ENCODE data around the gene LGALSL.

The LGALSL gene

GRCh38 chr2:64472881-64473280, 18.9 kb downstream of the LGALSL start:
- Histone ChIP-seq H3K4me1 (ENCODE audit: control insufficient read depth, insufficient read depth, low read length) (peaks cover 21% of the 10 kb centered on the region), H3K4me3 (ENCODE audit: low read depth, low read length) (no peak overlapping the region), H3K36me3 (ENCODE audit: control insufficient read depth, insufficient read depth, low read length) (no peaks in the 10 kb centered on the region), H3K9me3 (ENCODE audit: control insufficient read depth, insufficient read depth, low read depth, low read length) (no peaks in the 10 kb centered on the region), H3K27me3 (ENCODE audit: control insufficient read depth, insufficient read depth, low read length) (no peaks in the 10 kb centered on the region), H3K9ac (ENCODE audit: low read length) (no peak overlapping the region), H3K27ac (ENCODE audit: low read depth, low read length) (no peak overlapping the region)

GRCh38 chr2:64474121-64474571, 20.2 kb downstream of the LGALSL start:
- Histone ChIP-seq H3K4me3 (ENCODE audit: low read depth, low read length) (no peak overlapping the region), H3K9ac (ENCODE audit: low read length) (no peak overlapping the region), H3K4me1 (ENCODE audit: control insufficient read depth, insufficient read depth, low read length) (peaks cover 21% of the 10 kb centered on the region), H3K27ac (ENCODE audit: low read depth, low read length) (no peak overlapping the region), H3K9me3 (ENCODE audit: control insufficient read depth, insufficient read depth, low read depth, low read length) (no peaks in the 10 kb centered on the region), H3K36me3 (ENCODE audit: control insufficient read depth, insufficient read depth, low read length) (no peaks in the 10 kb centered on the region), H3K27me3 (ENCODE audit: control insufficient read depth, insufficient read depth, low read length) (no peaks in the 10 kb centered on the region)

- Histone ChIP-seq H3K36me3 (ENCODE audit: control insufficient read depth, insufficient read depth, low read length) (no peaks in the 10 kb centered on the region), H3K27me3 (ENCODE audit: control insufficient read depth, insufficient read depth, low read length) (no peaks in the 10 kb centered on the region), H3K4me3 (ENCODE audit: low read depth, low read length) (no peak overlapping the region), H3K4me1 (ENCODE audit: control insufficient read depth, insufficient read depth, low read length) (peaks cover 20% of the 10 kb centered on the region), H3K27ac (ENCODE audit: low read depth, low read length) (no peak overlapping the region), H3K9ac (ENCODE audit: low read length) (no peak overlapping the region), H3K9me3 (ENCODE audit: control insufficient read depth, insufficient read depth, low read depth, low read length) (no peaks in the 10 kb centered on the region)
Observed at GRCh38 chr2:64474636-64475035, 20.7 kb downstream of the LGALSL start.

- no peaks in the 10 kb centered on the region for H3K9me3 ChIP-seq (ENCODE audit: control insufficient read depth, insufficient read depth, low read depth, low read length)
- no peak overlapping the region for H3K27ac ChIP-seq (ENCODE audit: low read depth, low read length)
- H3K9ac ChIP-seq (ENCODE audit: low read length): no peak overlapping the region
Observed at GRCh38 chr2:64477037-64477436, 23.1 kb downstream of the LGALSL start.

GRCh38 chr2:64477979-64478378, 24.0 kb downstream of the LGALSL start:
- H3K27ac ChIP-seq (ENCODE audit: low read depth, low read length): no peak overlapping the region
- no peak overlapping the region for H3K9ac ChIP-seq (ENCODE audit: low read length)
- H3K36me3 ChIP-seq (ENCODE audit: control insufficient read depth, insufficient read depth, low read length): no peaks in the 10 kb centered on the region
- H3K4me1 ChIP-seq (ENCODE audit: control insufficient read depth, insufficient read depth, low read length): peaks cover 9% of the 10 kb centered on the region
- no peaks in the 10 kb centered on the region; the same call in 1 of the 2 replicates for H3K27me3 ChIP-seq (ENCODE audit: control insufficient read depth, insufficient read depth, low read length)
- no peaks in the 10 kb centered on the region for H3K9me3 ChIP-seq (ENCODE audit: control insufficient read depth, insufficient read depth, low read depth, low read length)
- no peak overlapping the region for H3K4me3 ChIP-seq (ENCODE audit: low read depth, low read length)

More at GRCh38 chr2:64477037-64477436, 23.1 kb downstream of the LGALSL start:
- H3K4me3 ChIP-seq (ENCODE audit: low read depth, low read length): no peak overlapping the region
- no peaks in the 10 kb centered on the region; the same call in 1 of the 2 replicates for H3K27me3 ChIP-seq (ENCODE audit: control insufficient read depth, insufficient read depth, low read length)
- no peaks in the 10 kb centered on the region for H3K36me3 ChIP-seq (ENCODE audit: control insufficient read depth, insufficient read depth, low read length)
- peaks cover 9% of the 10 kb centered on the region for H3K4me1 ChIP-seq (ENCODE audit: control insufficient read depth, insufficient read depth, low read length)

GRCh38 chr2:64478502-64479230, 24.7 kb downstream of the LGALSL start:
- H3K27me3 ChIP-seq (ENCODE audit: control insufficient read depth, insufficient read depth, low read length): no peaks in the 10 kb centered on the region; the same call in 1 of the 2 replicates
- H3K4me3 ChIP-seq (ENCODE audit: low read depth, low read length): no peak overlapping the region
- H3K36me3 ChIP-seq (ENCODE audit: control insufficient read depth, insufficient read depth, low read length): no peaks in the 10 kb centered on the region
- H3K9ac ChIP-seq (ENCODE audit: low read length): no peak overlapping the region
- H3K27ac ChIP-seq (ENCODE audit: low read depth, low read length): no peak overlapping the region
- peaks cover 9% of the 10 kb centered on the region for H3K4me1 ChIP-seq (ENCODE audit: control insufficient read depth, insufficient read depth, low read length)
- H3K9me3 ChIP-seq (ENCODE audit: control insufficient read depth, insufficient read depth, low read depth, low read length): no peaks in the 10 kb centered on the region

GRCh38 chr2:64479259-64480117, 25.5 kb downstream of the LGALSL start:
- H3K27ac ChIP-seq (ENCODE audit: low read depth, low read length): no peak overlapping the region
- H3K27me3 ChIP-seq (ENCODE audit: control insufficient read depth, insufficient read depth, low read length): no peaks in the 10 kb centered on the region; the same call in 1 of the 2 replicates
- H3K36me3 ChIP-seq (ENCODE audit: control insufficient read depth, insufficient read depth, low read length): no peaks in the 10 kb centered on the region
- peaks cover 3% of the 10 kb centered on the region for H3K4me1 ChIP-seq (ENCODE audit: control insufficient read depth, insufficient read depth, low read length)
- no peak overlapping the region for H3K9ac ChIP-seq (ENCODE audit: low read length)
- no peaks in the 10 kb centered on the region for H3K9me3 ChIP-seq (ENCODE audit: control insufficient read depth, insufficient read depth, low read depth, low read length)
- no peak overlapping the region for H3K4me3 ChIP-seq (ENCODE audit: low read depth, low read length)

GRCh38 chr2:64481665-64482064, 27.7 kb downstream of the LGALSL start:
- no peak overlapping the region for H3K9ac ChIP-seq (ENCODE audit: low read length)
- H3K27me3 ChIP-seq (ENCODE audit: control insufficient read depth, insufficient read depth, low read length): no peaks in the 10 kb centered on the region; the same call in 1 of the 2 replicates
- H3K27ac ChIP-seq (ENCODE audit: low read depth, low read length): no peak overlapping the region

GRCh38 chr2:64482243-64482642, 28.3 kb downstream of the LGALSL start:
- H3K9me3 ChIP-seq (ENCODE audit: control insufficient read depth, insufficient read depth, low read depth, low read length): no peaks in the 10 kb centered on the region
- no peak overlapping the region for H3K9ac ChIP-seq (ENCODE audit: low read length)
- no peaks in the 10 kb centered on the region for H3K36me3 ChIP-seq (ENCODE audit: control insufficient read depth, insufficient read depth, low read length)
- no peak overlapping the region for H3K27ac ChIP-seq (ENCODE audit: low read depth, low read length)
- no peaks in the 10 kb centered on the region; the same call in 1 of the 2 replicates for H3K4me1 ChIP-seq (ENCODE audit: control insufficient read depth, insufficient read depth, low read length)
- no peak overlapping the region for H3K4me3 ChIP-seq (ENCODE audit: low read depth, low read length)
- no peaks in the 10 kb centered on the region; the same call in 1 of the 2 replicates for H3K27me3 ChIP-seq (ENCODE audit: control insufficient read depth, insufficient read depth, low read length)

More at GRCh38 chr2:64481665-64482064, 27.7 kb downstream of the LGALSL start:
- H3K36me3 ChIP-seq (ENCODE audit: control insufficient read depth, insufficient read depth, low read length): no peaks in the 10 kb centered on the region
- no peaks in the 10 kb centered on the region for H3K9me3 ChIP-seq (ENCODE audit: control insufficient read depth, insufficient read depth, low read depth, low read length)
- H3K4me3 ChIP-seq (ENCODE audit: low read depth, low read length): no peak overlapping the region
- H3K4me1 ChIP-seq (ENCODE audit: control insufficient read depth, insufficient read depth, low read length): no peaks in the 10 kb centered on the region; the same call in 1 of the 2 replicates

GRCh38 chr2:64482765-64483504, 29.0 kb downstream of the LGALSL start:
- H3K9me3 ChIP-seq (ENCODE audit: control insufficient read depth, insufficient read depth, low read depth, low read length): no peaks in the 10 kb centered on the region

More at GRCh38 chr2:64482765-64483504, 29.0 kb downstream of the LGALSL start:
- H3K4me3 ChIP-seq (ENCODE audit: low read depth, low read length): no peak overlapping the region
- H3K9ac ChIP-seq (ENCODE audit: low read length): no peak overlapping the region
- no peaks in the 10 kb centered on the region; the same call in 1 of the 2 replicates for H3K4me1 ChIP-seq (ENCODE audit: control insufficient read depth, insufficient read depth, low read length)
- H3K36me3 ChIP-seq (ENCODE audit: control insufficient read depth, insufficient read depth, low read length): no peaks in the 10 kb centered on the region
- H3K27me3 ChIP-seq (ENCODE audit: control insufficient read depth, insufficient read depth, low read length): no peaks in the 10 kb centered on the region; the same call in 1 of the 2 replicates
- no peak overlapping the region for H3K27ac ChIP-seq (ENCODE audit: low read depth, low read length)
